GM18502 (cell line): Measurements from ENCODE around the gene TLL2.

ENCODE experiments used
- ATAC-seq: cut with Tn5 transposase; IDR thresholded peaks from one replicate; pipeline ENCODE4 v1.9.1; 2021; ENCODE audit warnings: mild to moderate bottlenecking; ENCODE audit not compliant: unreplicated experiment, poor library complexity

Gene TLL2

GRCh38 chr10:96470116-96470743, 43.5 kb downstream of the TLL2 start:
- no peak for ATAC-seq

GRCh38 chr10:96468845-96469244, 44.9 kb downstream of the TLL2 start:
- ATAC-seq: no peak

- no peak for ATAC-seq
These were observed 48.1 kb downstream of the TLL2 start for GRCh38 chr10:96465599-96465998.

GRCh38 chr10:96463562-96463961, 50.2 kb downstream of the TLL2 start:
- no peak for ATAC-seq

- ATAC-seq: no peak
These were observed 51.0 kb downstream of the TLL2 start for GRCh38 chr10:96462606-96463151.

GRCh38 chr10:96460316-96460715, 53.4 kb downstream of the TLL2 start:
- no peak for ATAC-seq

- ATAC-seq: no peak
These were observed 56.4 kb downstream of the TLL2 start for GRCh38 chr10:96457341-96457740.

GRCh38 chr10:96456296-96456840, 57.4 kb downstream of the TLL2 start:
- ATAC-seq: no peak

- ATAC-seq: no peak
These were observed 59.7 kb downstream of the TLL2 start for GRCh38 chr10:96453856-96454583.

- no peak for ATAC-seq
These were observed 61.1 kb downstream of the TLL2 start for GRCh38 chr10:96452494-96453153.

GRCh38 chr10:96450529-96451207, 63.1 kb downstream of the TLL2 start:
- ATAC-seq: no peak

GRCh38 chr10:96448558-96448957, 65.2 kb downstream of the TLL2 start:
- ATAC-seq: no peak

- no peak for ATAC-seq
These were observed 65.7 kb downstream of the TLL2 start for GRCh38 chr10:96448021-96448457.

- ATAC-seq: no peak
These were observed 66.6 kb downstream of the TLL2 start for GRCh38 chr10:96446966-96447596.

GRCh38 chr10:96441987-96442643, 71.6 kb downstream of the TLL2 start:
- no peak for ATAC-seq

- ATAC-seq: no peak
These were observed 72.3 kb downstream of the TLL2 start for GRCh38 chr10:96441322-96441885.

- ATAC-seq: no peak
These were observed 73.1 kb downstream of the TLL2 start for GRCh38 chr10:96440361-96441292.

- no peak for ATAC-seq
These were observed 74.0 kb downstream of the TLL2 start for GRCh38 chr10:96439725-96440124.
